Activated B cell treated with CpG ODN at 0.5 μM for 24 hours (primary cell): ENCODE measurements around the gene SPINK2. TPM values are rescaled to one million over a fixed set of nuclear protein-coding genes. Genes with fewer than 3 reads are reported as not detected.

Experiments used
- ATAC-seq: fragments of 200-7000 bp; cut with Tn5 transposase; one replicate; pipeline ENCODE4 v1.10.0; 2021; ENCODE audit warnings: low read depth, mild to moderate bottlenecking, moderate library complexity
- CTCF ChIA-PET: fragments of 350-600 bp; sonication (Branson Sonifier 250); formaldehyde crosslinking; loops from one replicate; lab custom pipeline; 2021; ENCODE audit warnings: antibody characterized with exemption; lab: Charles Lee
- POLR2A ChIA-PET: fragments of 350-600 bp; sonication (Branson Sonifier 250); formaldehyde crosslinking; loops from one replicate; lab custom pipeline; 2021; ENCODE audit warnings: antibody characterized with exemption; lab: Charles Lee
- DNase-seq: peaks from one replicate; pipeline ENCODE4 v3.0.0; 2022
- H3K27ac Mint-ChIP-seq: one replicate; pipeline ENCODE4 v1.8.0; 2020; ENCODE audit warnings: mixed read lengths
- H3K27me3 Mint-ChIP-seq: one replicate; pipeline ENCODE4 v1.8.0; 2021; ENCODE audit warnings: mixed read lengths
- H3K36me3 Mint-ChIP-seq: one replicate; pipeline ENCODE4 v1.8.0; 2021; ENCODE audit warnings: low read depth, mixed read lengths
- H3K4me1 Mint-ChIP-seq: one replicate; pipeline ENCODE4 v1.8.0; 2021; ENCODE audit warnings: mixed read lengths
- H3K4me3 Mint-ChIP-seq: one replicate; pipeline ENCODE4 v1.8.0; 2020; ENCODE audit warnings: mild to moderate bottlenecking, mixed read lengths
- H3K9me3 Mint-ChIP-seq: one replicate; pipeline ENCODE4 v1.8.0; 2020; ENCODE audit warnings: mixed read lengths
- CTCF ChIP-seq: fragments of 200-600 bp; IDR thresholded peaks from one replicate; pipeline ENCODE4 v1.8.0; 2022; ENCODE audit warnings: antibody characterized with exemption, mild to moderate bottlenecking
- intact Hi-C: fragments of 100-400 bp; cut with micrococcal nuclease; formaldehyde crosslinking; loops from one replicate; pipeline ENCODE4 v1.15.1; 2024
- total RNA-seq: library from RNA; stranded (reverse); gene quantifications from 2 replicates; pipeline ENCODE4 v1.2.3, GENCODE V29; 2022

The SPINK2 gene
- total RNA-seq, 1 donor from 2014 or later = not detected

GRCh38 chr4:56859841-56860240, 38.3 kb upstream of the SPINK2 start:
- no peak overlapping the region for H3K4me3 Mint-ChIP-seq
- intact Hi-C loops = no loop called here
- peaks cover 8% of the 10 kb centered on the region for H3K4me1 Mint-ChIP-seq
- DNase-seq = no peak
- CTCF ChIA-PET = no interaction called here
- POLR2A ChIA-PET = no interaction called here
- H3K9me3 Mint-ChIP-seq = no peaks in the 10 kb centered on the region
- no peaks in the 10 kb centered on the region for H3K27me3 Mint-ChIP-seq
- no peak overlapping the region for H3K27ac Mint-ChIP-seq
- no peak for TF ChIP-seq CTCF
- no peaks in the 10 kb centered on the region for H3K36me3 Mint-ChIP-seq
- ATAC-seq = peak; percentile 14

DNA sequence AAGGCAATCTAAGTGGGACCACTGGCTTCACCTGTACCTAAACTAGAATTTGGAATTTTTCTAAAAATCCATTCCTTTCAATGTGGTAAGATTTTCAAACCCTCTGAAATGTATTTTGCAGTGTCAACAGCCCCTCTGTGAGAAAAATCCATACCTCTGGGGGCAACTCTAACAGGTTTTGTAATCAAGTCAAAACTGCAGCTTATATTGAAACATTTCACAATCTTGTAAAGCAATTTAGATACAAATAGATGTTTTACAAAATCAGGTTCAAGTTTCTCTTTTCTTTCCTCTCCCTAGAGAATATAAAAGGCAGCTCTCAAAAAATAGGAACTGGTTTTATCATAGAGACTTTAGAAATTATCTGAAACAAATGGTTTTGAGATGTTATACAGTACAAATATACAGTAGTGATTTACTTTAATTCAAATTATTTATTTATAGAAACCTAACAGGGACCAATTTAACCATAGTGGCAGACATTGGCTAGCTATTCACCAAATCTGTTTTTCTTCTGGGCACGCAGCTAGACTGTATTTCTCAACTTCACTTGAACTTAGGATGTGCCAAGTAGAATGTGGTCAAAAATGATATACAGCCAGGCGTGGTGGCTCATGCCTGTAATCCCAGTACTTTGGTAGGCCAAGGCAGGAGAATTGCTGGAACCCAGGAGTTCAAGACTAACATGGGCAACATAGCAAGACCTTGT, 36.3 kb upstream of the SPINK2 start:
- H3K4me1 Mint-ChIP-seq = peaks cover 8% of the 10 kb centered on the region
- DNase-seq (no peak), ATAC-seq (no peak)
- intact Hi-C loops = no loop called here
- H3K27ac Mint-ChIP-seq = no peak overlapping the region
- no peak for TF ChIP-seq CTCF
- POLR2A ChIA-PET = no interaction called here
- H3K36me3 Mint-ChIP-seq = no peaks in the 10 kb centered on the region
- H3K27me3 Mint-ChIP-seq = no peaks in the 10 kb centered on the region
- H3K9me3 Mint-ChIP-seq = no peaks in the 10 kb centered on the region
- CTCF ChIA-PET = interaction anchor here (1.0 kb wide), 1 partner anchor 21 kb away, joined by 3 read pairs; no protein-coding TSS in a partner anchor
- H3K4me3 Mint-ChIP-seq = no peak overlapping the region

- ATAC-seq (no peak), DNase-seq (no peak)
- no peaks in the 10 kb centered on the region for H3K36me3 Mint-ChIP-seq
- peaks cover 8% of the 10 kb centered on the region for H3K4me1 Mint-ChIP-seq
- CTCF ChIA-PET = no interaction called here
- POLR2A ChIA-PET = no interaction called here
- intact Hi-C loops = no loop called here
- H3K27ac Mint-ChIP-seq = no peak overlapping the region
- H3K9me3 Mint-ChIP-seq = no peaks in the 10 kb centered on the region
- no peak for TF ChIP-seq CTCF
- H3K4me3 Mint-ChIP-seq = no peak overlapping the region
- no peaks in the 10 kb centered on the region for H3K27me3 Mint-ChIP-seq
Observed at GRCh38 chr4:56856656-56857055, 35.2 kb upstream of the SPINK2 start.

- no peak overlapping the region for H3K4me3 Mint-ChIP-seq
- no peak overlapping the region for H3K27ac Mint-ChIP-seq
- H3K9me3 Mint-ChIP-seq = no peaks in the 10 kb centered on the region
- CTCF ChIA-PET = interaction anchor here (2.5 kb wide), 1 partner anchor 14 kb away, joined by 5 read pairs; no protein-coding TSS in a partner anchor
- no peak for DNase-seq
- intact Hi-C loops = no loop called here
- H3K36me3 Mint-ChIP-seq = no peaks in the 10 kb centered on the region
- POLR2A ChIA-PET = no interaction called here
- no peak for ATAC-seq
- TF ChIP-seq CTCF = no peak
- H3K4me1 Mint-ChIP-seq = no peaks in the 10 kb centered on the region
- H3K27me3 Mint-ChIP-seq = peaks cover 1% of the 10 kb centered on the region
Observed at GRCh38 chr4:56850910-56851309, 29.4 kb upstream of the SPINK2 start.

DNA sequence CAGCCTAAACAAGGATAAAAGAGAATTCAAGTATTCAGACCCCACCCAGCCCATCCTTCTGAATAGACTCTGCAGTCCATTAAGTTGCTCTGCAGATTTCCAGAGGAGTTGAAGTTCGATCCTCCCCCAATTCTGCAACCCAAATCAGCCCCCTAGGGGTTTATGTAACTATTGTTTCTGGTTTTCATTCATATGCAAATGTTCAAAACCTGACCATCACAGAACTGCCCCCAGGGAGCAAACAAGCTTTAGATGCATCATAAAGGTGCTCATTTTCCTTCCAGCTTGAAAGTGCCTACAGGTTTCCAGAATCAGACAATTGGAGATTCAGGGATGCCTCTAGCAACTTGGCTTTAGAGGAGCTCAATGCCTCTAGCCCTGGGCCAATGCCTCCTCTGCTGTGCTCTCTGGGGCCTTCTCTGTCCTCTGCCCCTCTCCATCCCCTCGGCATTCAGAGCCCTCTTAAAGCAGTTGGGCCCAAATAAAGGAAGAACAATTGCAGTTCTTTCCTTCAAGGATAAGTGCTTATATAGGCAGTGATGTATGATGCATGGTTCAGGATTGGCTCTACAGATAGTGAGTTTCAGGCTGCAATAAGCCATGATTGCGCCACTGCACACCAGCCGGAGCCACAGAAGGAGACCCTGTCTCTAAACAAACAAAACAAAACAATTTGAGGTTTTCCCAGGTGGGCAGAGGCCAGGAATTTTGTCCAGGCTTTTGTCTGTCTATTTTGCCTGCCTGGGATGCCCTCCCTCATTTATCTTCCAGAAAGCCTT, 23.5 kb upstream of the SPINK2 start:
- no peaks in the 10 kb centered on the region for H3K4me1 Mint-ChIP-seq
- intact Hi-C loops = no loop called here
- peaks cover 1% of the 10 kb centered on the region for H3K27me3 Mint-ChIP-seq
- no peak for DNase-seq
- no peaks in the 10 kb centered on the region for H3K9me3 Mint-ChIP-seq
- CTCF ChIA-PET = no interaction called here
- H3K36me3 Mint-ChIP-seq = no peaks in the 10 kb centered on the region
- no peak for ATAC-seq
- no peak overlapping the region for H3K27ac Mint-ChIP-seq
- POLR2A ChIA-PET = no interaction called here
- H3K4me3 Mint-ChIP-seq = no peak overlapping the region
- no peak for TF ChIP-seq CTCF
